DLD1 (cell line): ENCODE results near the gene ITIH2.

ENCODE experiments used
- in situ Hi-C: cut with HindIII; loops from 2 replicates; pipeline ENCODE4 v1.10.0; 2017; ENCODE audit warnings: low sequenced_read_pairs

Gene ITIH2

DNA sequence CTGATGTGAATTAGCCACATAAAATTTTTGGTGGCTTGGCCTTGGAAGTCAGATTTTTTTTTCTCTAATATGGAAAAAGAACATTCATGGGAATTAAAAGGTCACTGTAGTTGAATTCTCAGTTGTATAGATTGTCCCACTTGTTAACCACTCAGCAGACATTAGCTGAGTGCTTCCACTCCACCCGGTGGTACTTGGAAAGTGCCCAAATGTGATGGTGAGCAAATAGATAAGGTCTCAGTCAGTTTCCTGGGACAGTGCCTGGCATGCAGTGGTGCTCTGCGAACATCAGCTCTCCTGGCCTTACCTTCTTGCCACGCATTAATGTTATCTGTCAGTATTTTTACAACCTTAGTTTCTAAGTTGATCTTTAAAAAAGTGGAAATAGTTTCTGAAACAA lies 86.3 kb downstream of the ITIH2 start:
- in situ Hi-C loops, result no loop called here

DNA sequence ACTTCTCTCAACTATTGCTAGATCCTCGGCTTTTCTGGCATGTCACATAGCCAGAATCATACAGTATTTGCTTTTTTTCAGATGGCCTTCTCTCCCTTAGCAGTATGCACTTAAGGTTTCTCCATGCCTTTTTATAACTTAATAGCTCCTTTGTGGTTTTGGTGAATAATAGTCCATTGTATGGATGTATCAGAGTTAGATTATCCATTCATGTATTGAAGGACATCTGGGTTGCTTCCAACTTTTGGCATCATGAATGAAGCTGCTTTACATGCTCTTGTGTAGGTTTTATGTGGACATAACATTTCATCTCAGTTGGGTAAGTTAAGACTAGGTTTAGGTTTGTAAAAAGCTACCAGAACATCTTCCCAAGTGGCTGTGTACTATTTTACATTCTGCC lies 89.4 kb downstream of the ITIH2 start:
- in situ Hi-C loops, result no loop called here

DNA sequence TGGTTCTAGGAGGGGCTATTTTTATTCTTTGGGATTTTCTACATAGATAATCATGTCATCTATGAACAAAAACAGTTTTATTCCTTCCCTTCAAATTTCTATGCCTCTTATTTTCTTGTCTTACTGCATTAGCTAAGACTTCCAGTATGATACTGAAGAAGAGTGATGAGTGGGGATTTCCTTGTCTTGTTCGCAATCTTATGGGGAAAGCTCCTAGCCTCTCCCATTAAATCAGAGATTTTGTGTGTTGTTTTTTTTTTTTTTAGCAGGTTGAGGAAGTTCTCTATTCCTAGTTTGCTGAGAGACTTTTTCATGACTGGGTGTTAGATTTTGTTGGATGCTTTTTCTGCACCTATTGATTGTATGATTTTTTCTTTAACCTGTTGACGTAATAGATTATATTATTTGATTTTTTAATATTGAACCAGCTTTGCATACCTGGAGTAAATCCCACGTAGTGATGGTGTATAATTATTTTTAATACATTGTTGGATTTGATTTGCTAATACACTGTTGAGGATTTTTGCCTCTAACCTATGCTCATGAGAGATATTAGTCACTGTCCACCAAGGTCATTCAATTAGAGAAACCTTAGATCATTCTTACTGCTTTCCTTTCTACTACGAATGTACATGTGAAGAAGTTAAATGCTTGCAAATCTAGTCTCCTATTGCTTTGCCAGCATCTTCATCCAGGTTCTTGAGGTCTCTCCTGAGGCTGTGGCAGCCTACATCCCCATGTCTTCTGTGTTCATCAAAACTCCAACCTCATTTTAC lies 91.3 kb downstream of the ITIH2 start:
- in situ Hi-C loops, result no loop called here

DNA sequence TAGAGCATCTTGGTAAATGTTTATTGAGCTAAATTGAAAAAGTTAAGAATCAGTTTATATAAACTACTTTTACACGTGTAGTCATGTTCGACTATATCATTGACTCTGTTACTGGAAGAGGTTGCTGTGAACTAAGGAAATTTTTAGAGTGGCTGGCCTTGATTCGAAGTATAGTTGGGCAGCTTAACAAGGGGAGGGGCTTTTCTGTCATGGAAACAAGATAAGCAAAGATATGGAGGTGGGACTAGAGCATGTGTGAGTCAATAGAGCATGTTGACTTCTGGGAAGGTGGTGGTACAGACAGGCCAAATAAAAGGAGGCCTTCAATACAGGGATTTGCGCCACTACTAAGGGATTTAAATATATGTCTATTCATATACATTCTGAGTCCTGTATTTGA lies 92.5 kb downstream of the ITIH2 start:
- in situ Hi-C loops, result no loop called here

DNA sequence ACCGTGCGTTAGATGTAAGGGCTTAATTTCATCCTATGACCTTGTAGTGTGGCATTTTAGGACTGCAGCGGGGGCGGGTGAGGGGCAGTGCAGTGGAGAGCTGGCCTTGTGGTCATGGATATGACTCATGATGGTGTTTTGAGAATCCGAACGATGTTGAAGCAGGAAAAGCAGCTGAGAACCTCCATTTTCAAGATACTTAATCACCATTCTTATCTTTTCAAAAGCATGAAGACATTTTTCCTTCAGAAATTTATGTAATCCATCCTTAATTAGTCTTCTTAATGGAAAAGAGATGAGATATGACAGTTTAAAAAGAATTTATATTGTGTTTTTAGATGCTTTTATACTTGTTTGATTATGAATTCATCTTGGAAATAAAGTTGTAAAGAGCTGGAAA lies 94.5 kb downstream of the ITIH2 start:
- in situ Hi-C loops, result no loop called here
